Astrocyte of the cerebellum (primary cell): Measurements from ENCODE around the gene ZNF107.

Experiments
- DNase-seq: peaks from one replicate; pipeline ENCODE4 v3.0.0-alpha.2; 2011; ENCODE audit warnings: low read depth
- H3K4me3 ChIP-seq: 2 replicates; pipeline ENCODE4 v1.5.1; 2011; ENCODE audit warnings: mild to moderate bottlenecking, low read depth, low read length, moderate library complexity
- in situ Hi-C: cut with HindIII; loops from 2 replicates; pipeline ENCODE4 v1.10.0; 2017; ENCODE audit warnings: low sequenced_read_pairs
- TF ChIP-seq, protein P1 (sequence below): IDR thresholded peaks from 2 replicates; pipeline ENCODE4 v1.5.1; 2012; ENCODE audit warnings: low read length, low read depth, moderate library complexity, mild to moderate bottlenecking; ENCODE audit errors: missing control alignments

Gene ZNF107

DNA sequence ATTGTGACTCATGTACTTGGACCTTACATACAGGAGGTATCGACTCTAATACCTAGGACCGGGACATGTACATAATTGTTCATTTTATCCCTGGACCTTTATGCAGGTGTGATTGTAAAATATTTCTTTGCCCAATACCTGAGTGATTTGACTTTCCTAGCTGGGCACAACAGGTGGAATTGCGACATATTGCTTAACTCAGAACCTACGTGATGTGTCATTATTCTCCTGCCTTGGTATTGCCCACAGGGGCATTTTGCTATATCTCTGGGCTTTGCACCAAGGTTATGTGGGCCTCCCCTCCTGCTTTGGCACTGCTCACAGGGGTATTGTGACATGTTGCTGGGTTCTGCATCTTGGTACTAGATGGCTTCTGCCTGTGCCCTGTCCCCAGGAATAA is 23.9 kb upstream of the ZNF107 start:
- no peak for DNase-seq
- H3K4me3 ChIP-seq: no peak overlapping the region
- in situ Hi-C loops: no loop called here
- TF ChIP-seq, protein P1, sequence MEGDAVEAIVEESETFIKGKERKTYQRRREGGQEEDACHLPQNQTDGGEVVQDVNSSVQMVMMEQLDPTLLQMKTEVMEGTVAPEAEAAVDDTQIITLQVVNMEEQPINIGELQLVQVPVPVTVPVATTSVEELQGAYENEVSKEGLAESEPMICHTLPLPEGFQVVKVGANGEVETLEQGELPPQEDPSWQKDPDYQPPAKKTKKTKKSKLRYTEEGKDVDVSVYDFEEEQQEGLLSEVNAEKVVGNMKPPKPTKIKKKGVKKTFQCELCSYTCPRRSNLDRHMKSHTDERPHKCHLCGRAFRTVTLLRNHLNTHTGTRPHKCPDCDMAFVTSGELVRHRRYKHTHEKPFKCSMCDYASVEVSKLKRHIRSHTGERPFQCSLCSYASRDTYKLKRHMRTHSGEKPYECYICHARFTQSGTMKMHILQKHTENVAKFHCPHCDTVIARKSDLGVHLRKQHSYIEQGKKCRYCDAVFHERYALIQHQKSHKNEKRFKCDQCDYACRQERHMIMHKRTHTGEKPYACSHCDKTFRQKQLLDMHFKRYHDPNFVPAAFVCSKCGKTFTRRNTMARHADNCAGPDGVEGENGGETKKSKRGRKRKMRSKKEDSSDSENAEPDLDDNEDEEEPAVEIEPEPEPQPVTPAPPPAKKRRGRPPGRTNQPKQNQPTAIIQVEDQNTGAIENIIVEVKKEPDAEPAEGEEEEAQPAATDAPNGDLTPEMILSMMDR: no peak

GRCh38 chr7:64642875-64643274 is 23.1 kb upstream of the ZNF107 start:
- no peak overlapping the region for H3K4me3 ChIP-seq
- in situ Hi-C loops: no loop called here
- TF ChIP-seq, protein P1: no peak
- DNase-seq: no peak

DNA sequence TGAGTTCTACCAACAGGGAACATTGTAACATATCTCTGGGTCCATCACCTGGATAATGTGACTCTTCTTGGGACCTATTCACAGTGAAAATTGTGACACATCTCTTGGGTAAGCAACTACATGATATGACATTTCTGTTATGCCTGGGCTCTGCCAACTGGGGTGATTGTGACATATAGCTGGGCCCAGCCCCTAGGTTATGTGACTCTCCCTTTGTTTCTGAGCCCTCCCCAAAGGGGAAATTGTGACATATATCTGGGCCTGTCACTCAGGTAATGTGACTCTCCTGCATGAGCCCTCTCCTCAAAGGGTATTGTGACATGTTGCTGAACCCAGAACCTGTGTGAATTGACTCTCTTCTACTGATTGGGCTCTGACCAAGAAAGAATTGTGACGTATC is 22.4 kb upstream of the ZNF107 start:
- H3K4me3 ChIP-seq: no peak overlapping the region
- TF ChIP-seq, protein P1: no peak
- DNase-seq: no peak
- in situ Hi-C loops: no loop called here

DNA sequence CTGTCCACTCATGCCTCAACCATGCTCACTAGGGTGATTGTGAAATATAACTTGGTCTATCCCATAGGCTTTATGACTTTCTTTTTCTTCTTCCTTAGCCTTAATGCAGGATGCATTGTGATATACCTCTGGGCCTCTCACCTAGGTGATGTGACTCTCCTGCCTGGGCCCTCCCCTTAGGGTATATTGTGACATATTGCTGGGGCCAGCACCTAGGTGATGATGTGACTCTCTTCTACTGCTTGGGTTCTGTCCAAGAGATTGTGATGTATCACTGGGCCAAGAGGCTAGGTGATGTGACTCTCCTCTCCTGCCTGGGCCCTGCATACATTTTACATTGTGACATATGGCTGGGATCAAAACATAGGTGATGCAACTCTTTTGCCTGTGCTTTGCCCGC is 14.7 kb upstream of the ZNF107 start:
- no peak overlapping the region for H3K4me3 ChIP-seq
- TF ChIP-seq, protein P1: no peak
- in situ Hi-C loops: loop anchor here (25.0 kb wide), 1 partner anchor 236 kb away; no protein-coding TSS in a partner anchor
- DNase-seq: no peak

- in situ Hi-C loops: loop anchor here (25.0 kb wide), 1 partner anchor 236 kb away; no protein-coding TSS in a partner anchor
- TF ChIP-seq, protein P1: no peak
- no peak for DNase-seq
- no peak overlapping the region for H3K4me3 ChIP-seq
Observed at GRCh38 chr7:64651632-64652165, 14.2 kb upstream of the ZNF107 start.

GRCh38 chr7:64653721-64654401 is 12.1 kb upstream of the ZNF107 start:
- no peak overlapping the region for H3K4me3 ChIP-seq
- in situ Hi-C loops: loop anchor here (25.0 kb wide), 1 partner anchor 233 kb away; no protein-coding TSS in a partner anchor
- DNase-seq: no peak
- TF ChIP-seq, protein P1: no peak
